DMS153 treated with DMSO at 0.1 percent for 48 hours (cell line): ENCODE data around the gene ITPR3.

Experiments used
- DNase-seq: peaks from one replicate; lab custom pipeline; 2025; ENCODE audit not compliant: unreplicated experiment; lab: John Stamatoyannopoulos, UW

The ITPR3 gene

DNA sequence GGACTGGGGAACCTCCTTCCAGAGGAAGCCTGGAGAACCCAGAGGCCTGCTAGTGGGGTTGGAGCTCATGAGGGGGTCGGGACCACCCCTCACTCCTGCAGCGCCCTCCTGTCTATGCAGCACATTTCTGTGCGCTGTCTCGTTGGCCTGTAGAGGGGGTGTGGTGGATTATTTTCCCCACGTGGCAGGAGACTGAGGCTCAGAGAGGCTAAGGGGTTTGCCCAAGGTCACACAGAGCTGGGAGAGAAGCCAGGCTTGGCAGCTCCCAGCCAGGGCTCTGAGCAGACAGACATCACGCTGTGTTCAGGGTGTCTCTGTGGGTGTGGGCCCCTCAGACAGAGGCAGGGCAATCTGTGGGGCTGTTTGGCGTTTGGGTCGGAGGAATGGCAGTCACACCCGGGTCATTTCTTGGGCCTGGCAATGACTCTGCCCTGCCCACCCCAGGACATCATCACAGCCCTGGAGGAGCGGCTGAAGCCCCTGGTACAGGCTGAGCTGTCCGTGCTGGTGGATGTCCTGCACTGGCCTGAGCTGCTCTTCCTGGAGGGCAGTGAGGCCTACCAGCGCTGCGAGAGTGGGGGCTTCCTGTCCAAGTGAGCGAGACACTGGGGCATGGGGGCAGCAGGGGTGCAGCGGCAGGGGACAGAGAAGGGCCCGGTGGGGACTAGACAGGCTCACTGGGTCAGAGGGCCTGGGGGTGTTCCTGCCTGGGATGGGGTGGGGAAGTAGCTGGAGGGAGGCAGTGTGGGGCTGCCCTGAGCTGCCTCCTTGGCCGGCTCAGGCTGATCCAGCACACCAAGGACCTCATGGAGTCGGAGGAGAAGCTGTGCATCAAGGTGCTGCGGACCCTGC lies 62.7 kb downstream of the ITPR3 start:
- no peak for DNase-seq

DNA sequence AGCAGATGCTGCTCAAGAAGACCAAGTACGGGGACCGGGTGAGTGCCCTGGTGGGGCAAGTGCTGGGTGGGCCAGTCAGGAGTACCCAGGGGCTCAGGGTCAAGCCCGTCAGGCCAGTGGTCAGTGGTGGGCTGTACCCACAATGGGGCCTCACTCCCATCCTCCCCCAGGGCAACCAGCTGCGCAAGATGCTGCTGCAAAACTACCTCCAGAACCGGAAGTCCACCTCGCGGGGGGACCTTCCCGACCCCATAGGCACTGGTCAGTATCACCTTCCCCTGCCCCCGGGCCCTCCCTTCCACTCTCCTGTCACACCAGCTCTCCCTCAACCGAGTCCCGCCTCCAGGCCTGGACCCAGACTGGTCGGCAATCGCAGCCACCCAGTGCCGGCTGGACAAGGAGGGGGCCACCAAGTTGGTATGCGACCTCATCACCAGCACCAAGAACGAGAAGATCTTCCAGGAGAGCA lies 63.3 kb downstream of the ITPR3 start:
- no peak for DNase-seq

DNA sequence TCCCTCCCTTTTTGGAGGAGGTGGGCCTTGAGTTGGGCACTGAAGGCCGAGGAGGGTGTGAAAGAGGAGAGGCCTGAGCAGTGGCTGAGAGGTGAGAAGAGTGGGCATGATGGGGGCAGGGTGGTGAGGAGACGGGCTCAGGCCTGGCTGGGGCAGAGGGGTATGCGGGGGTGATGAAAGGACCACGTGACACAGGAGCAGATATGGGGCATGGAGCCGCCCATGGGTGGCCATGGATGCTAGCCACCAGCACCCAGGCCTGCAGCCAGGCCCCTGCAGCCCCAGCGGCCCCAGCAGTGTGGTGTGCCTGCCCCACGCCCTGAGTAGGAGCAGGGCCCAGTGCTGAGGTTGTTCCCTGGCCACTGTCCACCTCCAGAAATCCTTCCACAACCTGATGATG lies 63.9 kb downstream of the ITPR3 start:
- DNase-seq = no peak

DNA sequence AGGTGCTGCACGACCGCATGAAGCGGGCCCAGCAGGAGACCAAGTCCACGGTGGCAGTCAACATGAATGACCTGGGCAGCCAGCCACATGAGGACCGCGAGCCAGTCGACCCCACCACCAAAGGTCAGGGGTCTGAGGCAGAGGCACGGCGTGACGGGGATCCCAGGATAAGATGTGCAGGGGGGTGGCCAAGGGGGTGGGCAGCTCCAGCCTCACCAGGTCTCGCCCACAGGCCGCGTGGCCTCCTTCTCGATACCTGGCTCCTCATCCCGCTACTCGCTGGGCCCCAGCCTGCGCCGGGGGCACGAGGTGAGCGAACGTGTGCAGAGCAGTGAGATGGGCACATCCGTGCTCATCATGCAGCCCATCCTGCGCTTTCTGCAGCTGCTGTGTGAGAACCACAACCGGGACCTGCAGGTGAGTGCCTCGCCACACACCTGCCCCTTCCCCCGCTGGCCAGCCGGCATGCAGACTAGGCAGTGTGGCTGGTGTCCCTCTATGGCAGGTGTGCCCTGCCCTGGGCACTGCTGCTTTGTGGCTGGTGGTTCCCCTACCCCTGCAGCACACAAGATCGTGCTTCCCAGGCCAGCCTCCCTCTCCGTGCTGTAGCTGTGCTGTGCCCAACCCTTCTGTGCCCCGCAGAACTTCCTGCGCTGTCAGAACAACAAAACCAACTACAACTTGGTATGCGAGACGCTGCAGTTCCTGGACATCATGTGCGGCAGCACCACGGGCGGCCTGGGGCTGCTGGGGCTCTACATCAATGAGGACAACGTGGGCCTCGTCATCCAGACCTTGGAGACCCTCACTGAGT lies 64.5 kb downstream of the ITPR3 start:
- no peak for DNase-seq

DNA sequence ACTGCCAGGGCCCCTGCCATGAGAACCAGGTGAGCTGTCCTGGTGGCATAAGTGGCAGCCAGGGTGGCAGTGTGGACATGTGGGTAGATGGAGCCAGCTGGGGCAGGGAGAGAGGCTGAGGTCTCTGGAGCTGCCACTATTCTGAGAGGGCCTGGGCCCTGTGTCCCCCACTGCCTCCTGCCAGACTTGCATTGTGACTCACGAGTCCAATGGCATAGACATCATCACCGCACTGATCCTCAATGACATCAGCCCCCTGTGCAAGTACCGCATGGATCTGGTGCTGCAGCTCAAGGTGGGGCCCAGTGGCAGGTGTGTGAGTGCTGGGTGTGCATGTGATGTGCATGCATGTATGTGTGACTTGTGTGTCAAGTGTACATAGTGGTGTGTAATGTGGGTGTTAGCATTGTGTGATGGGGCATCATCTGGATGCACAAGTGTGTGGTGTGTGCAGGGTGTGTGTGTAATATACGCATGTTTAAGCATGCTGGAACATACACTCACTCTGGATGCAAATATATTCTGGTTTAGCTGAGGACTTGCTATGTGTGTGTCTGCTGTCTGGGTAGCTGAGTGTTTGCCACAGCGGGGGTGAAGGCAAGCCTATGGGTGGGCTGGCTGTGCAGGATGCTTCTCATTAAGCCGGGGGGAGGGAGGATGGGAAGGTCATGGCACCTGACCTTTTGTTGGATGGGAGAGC lies 65.3 kb downstream of the ITPR3 start:
- DNase-seq = no peak

DNA sequence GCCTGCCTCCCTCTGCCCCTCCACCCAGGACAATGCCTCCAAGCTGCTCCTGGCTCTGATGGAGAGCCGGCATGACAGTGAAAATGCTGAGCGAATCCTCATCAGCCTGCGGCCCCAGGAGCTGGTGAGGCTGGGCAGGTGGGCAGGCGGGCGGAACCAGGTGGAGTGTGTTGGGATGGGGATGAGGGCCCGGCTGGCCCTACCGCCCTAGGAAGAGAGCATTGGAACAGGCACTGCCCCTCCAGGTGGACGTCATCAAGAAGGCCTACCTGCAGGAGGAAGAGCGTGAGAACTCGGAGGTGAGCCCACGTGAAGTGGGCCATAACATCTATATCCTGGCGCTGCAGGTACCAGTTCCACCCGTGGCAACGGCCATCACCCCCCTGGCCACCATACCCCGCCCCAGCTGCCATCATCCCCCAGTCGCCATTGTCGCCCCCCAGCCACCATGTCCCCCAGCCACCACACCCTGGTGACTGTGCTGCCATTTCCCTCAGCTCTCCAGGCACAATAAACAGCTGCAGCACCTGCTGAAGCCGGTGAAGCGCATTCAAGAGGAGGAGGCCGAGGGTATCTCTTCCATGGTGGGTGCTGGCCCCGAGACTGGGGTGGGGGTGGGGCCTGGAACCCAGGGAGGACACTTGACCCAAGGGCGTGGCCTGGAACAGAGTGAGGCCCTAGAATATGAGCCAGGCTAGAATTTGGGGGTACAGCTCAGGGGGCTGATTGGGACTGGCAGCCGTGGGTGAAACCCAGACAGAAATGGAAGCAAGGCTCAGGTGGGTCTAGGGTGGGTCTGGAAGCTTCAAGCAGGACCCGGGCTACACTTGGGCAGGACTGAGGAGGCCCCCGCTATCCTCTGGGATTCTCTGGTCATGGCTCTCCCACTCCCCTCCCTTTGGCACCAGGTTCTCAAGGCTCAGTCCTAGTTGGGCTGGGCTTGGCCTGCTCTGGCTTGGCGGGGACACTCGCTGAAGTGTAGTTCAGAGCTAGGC lies 66.2 kb downstream of the ITPR3 start:
- DNase-seq = no peak

DNA sequence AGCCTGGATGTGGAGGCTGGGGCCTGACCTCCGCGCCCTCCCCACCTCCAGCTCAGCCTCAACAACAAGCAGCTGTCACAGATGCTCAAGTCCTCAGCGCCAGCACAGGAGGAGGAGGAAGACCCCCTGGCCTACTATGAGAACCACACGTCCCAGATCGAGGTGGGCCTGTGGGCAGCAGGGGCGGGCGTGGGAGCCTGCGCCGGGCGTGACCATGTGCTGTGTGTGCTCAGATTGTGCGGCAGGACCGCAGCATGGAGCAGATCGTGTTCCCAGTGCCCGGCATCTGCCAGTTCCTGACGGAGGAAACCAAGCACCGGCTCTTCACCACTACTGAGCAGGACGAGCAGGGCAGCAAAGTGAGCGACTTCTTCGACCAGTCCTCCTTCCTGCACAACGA lies 66.9 kb downstream of the ITPR3 start:
- no peak for DNase-seq

DNA sequence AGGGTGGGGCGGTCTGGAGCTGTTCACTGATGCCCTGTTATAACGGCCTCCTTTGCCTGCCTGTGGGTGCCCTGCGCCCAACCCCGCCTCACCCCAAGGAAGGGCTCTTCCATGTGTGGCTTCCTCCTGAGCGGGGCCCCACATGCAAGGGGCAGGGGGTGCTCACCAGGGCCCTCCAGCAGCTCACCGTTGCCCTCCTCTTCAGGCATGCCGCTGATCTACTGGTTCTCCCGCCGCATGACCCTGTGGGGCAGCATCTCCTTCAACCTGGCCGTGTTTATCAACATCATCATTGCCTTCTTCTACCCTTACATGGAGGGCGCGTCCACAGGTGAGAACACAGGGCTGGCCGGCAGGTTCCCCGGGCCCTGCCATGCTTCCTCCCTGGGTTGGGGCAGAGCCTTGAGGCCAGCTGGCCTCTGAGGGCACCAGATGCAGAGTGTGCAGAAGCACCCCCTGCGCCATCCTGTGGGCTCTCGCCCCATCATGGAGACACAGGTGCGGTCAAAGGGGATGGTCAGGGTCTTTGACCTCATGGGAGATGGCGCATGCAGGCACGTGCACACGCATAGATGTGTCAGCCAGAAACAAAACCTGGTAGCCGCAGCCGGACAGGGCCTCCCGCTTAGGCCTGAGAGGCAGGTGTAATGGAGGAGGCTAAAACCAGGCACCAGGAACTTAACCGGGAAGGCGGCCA lies 67.5 kb downstream of the ITPR3 start:
- DNase-seq = no peak

DNA sequence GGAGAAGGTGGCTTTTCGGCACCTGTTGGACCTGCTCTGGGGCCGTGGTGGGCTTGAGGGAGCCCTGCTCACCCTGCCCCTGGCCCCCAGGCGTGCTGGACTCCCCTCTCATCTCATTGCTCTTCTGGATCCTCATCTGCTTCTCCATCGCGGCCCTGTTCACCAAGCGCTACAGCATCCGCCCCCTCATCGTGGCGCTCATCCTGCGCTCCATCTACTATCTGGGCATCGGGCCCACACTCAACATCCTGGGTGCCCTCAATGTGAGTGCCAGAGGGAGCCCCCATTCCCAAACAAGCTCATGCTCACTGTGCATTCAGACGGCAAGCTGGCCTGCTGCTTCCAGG lies 68.0 kb downstream of the ITPR3 start:
- DNase-seq = no peak

DNA sequence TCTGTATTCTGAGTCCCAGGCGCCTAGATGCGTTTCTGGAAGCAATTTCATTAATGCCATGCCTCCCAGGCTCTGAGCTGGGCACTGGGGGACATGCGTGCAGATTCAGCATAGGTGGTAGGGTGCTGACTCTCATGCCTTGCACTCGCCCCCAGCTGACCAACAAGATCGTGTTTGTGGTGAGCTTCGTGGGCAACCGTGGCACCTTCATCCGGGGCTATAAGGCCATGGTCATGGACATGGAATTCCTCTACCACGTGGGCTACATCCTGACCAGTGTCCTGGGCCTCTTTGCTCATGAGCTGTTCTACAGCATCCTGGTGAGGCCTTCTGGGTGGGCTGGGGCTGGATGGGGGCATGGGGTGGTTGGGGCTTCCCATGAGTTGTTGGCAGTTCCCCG lies 68.8 kb downstream of the ITPR3 start:
- no peak for DNase-seq

DNA sequence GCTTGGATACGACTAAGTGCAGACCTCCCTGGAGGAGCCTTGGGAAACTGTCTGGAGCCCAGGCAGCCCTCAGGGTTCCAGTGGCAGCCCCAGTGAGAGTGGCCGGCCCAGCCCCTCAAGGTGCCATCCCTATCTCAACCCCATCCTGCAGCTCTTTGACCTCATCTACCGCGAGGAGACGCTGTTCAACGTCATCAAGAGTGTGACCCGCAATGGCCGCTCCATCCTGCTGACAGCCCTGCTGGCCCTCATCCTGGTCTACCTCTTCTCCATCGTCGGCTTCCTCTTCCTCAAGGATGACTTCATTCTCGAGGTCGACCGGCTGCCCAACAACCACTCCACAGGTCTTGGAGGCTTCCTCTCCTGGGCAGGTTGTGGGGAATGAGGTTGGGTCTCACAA lies 69.6 kb downstream of the ITPR3 start:
- no peak for DNase-seq

DNA sequence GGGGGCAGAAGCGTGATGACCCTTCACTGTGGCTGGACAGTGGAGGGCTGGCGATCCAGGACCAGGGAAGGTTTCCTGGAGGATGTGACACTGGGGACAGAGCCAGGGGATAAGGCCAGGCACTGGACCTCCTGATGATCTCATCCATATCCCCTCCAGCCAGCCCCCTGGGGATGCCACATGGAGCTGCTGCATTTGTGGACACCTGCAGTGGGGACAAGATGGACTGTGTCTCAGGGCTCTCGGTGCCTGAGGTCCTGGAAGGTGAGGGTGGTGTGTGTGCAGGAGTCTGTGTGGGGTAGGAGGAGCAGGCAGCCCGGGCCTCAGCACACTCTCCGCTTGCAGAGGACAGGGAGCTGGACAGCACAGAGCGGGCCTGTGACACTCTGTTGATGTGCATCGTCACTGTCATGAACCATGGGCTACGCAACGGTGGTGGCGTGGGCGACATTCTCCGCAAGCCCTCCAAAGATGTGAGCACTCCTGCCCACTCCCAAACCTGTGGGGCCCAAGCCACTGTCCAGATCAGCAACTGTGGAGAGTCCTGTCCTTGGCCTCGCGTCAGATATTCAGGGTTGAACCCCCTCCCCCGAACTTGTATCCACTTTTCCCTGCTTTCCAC lies 70.4 kb downstream of the ITPR3 start:
- DNase-seq = no peak

DNA sequence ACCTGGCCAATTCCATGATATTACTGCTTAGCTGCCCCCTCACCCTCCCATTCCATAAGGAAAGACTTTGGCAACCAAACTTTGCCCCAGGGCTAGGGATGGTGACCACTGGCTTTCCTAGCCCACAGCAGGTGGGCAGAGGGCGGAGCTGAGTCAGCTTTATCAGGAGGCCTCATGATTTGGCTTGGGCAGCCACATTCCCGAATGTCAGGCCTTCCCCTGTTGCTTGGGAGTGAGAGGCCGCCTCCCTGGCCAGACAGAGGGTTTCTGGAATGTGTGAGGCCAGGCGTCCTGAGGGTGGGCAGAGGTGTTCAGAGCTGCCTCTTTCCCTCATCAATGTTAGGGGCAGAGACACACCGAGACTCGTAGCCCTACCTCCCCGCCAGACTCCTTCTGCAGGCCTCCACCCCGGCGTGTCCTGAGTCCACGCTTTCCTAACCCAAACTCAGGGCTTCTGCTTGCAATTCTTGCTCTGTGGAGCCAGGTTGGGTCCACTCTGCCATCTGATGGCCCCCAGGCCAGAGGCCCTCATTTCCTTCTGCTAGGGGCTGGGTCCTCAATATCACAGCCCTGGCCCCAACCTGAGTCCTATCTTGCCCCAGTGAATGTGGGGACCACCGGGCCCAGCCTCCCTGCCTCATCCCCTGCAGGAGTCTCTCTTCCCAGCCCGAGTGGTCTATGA lies 71.1 kb downstream of the ITPR3 start:
- no peak for DNase-seq

DNA sequence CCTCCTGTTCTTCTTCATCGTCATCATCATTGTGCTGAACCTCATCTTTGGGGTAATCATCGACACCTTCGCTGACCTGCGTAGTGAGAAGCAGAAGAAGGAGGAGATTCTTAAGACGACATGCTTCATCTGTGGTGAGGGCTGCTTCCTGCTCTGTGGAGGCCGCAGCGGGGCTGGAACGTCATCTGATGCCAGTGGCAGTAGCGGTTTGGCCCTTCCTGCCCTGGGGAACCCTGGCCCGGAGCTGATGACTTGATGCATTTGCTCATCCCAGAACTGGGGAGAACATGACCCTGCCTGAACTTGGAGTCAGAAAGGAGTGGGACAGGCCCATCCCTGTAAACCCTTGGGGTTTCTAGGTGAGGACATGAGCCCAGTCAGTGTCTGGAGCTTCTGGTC lies 71.6 kb downstream of the ITPR3 start:
- DNase-seq = no peak

DNA sequence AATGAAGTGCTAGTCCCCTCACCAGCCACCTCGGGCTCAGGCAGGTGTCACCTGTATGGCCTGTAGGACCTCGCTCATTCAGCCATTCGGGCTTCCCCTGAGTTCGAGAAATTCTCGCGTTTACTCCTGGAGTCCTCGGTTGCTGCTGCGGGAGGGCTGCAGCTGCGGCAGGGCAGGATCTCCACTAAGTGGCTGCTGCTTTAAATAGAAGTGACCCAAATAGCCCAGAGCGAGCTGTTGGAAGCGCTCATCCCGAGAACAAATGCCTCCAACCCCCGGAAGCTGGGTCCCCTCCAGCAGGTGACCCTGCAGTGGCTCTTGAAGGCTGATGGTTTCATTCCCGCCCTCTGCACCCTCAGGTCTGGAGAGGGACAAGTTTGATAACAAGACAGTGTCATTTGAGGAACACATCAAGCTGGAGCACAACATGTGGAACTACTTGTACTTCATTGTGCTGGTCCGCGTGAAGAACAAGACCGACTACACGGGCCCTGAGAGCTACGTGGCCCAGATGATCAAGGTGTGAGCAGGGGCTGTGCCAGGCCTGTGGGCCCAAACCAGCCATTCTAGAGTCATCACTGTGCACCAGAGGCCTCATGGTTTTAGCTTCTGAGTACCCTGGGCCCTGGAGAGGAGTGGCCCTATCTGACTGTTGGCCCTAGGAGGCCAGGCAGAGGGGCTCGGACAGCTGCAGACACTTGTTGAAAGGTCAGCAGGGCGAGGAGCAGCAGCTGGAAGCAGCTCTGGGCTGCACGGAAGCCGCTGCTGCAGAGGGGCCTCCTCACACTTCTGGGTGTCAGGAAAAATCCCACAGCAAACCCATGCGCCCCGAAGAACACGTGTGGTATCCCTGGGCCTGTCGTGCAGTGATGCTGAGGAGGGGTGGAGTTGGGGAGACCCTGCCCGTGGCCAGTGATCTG lies 72.3 kb downstream of the ITPR3 start:
- DNase-seq = no peak

DNA sequence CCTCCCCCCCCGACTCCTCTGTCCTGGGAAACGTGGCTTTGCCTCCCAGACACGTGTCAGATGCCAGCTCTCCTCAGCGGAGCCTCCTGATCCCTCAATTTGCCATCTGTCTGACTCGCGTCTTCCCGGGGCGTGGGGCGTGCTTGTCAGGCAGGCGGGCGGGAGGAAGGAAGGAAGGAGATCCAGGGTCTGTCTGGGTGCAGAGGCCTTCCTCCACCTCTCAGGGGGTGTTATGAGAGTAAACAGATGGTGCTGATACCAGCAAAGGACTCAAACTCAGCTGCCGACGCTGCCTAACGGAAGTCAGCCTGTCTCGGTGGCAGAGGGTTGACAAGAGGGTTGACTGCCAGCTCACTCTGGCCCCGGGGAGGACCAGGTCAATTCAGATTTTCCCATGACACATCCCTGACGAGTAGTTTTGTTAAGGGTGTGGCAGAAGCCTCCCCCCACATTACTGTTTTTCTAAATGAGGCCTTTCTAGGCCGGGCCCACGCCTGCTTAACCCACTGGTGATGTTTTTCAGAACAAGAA lies 73.3 kb downstream of the ITPR3 start:
- no peak for DNase-seq

DNA sequence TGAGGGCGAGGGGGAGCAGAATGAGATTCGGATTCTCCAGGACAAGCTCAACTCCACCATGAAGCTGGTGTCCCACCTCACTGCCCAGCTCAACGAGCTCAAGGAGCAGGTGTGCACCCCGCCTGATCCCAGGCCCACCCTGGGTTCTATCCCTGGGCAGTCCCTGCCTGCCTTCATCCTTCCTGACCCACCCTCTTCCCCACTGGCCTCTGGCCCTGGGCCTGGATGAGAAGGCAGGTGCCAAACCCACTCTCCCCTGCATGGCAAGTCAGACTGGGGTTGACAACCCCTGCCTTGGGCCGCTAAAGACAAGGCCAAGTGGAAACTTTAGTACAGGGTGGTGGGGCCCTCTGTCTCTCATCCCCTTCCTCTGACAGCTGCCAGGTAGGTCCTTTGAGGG lies 73.9 kb downstream of the ITPR3 start:
- no peak for DNase-seq

DNA sequence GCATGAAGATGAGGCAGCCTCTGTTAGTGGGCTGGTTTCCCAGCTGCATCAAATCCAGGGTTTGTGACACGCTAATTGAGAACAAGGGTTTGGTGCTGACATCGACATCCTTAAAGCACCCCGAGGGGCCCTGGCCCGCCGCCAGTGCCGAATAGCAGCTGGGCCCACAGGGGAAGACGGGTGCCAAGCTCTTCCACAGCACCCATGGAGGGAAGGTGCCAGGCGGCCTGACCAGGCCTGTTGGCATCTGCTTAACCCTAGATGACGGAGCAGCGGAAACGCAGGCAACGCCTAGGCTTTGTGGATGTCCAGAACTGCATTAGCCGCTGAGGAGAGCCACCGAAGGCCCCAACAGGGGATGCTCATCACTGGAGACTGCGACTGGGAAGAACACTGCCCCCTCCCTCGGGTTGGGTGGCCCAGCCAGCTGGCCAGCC lies 74.3 kb downstream of the ITPR3 start:
- no peak for DNase-seq
